Measurements from ENCODE around the gene SHISA7.

SHISA7 gene

DNA sequence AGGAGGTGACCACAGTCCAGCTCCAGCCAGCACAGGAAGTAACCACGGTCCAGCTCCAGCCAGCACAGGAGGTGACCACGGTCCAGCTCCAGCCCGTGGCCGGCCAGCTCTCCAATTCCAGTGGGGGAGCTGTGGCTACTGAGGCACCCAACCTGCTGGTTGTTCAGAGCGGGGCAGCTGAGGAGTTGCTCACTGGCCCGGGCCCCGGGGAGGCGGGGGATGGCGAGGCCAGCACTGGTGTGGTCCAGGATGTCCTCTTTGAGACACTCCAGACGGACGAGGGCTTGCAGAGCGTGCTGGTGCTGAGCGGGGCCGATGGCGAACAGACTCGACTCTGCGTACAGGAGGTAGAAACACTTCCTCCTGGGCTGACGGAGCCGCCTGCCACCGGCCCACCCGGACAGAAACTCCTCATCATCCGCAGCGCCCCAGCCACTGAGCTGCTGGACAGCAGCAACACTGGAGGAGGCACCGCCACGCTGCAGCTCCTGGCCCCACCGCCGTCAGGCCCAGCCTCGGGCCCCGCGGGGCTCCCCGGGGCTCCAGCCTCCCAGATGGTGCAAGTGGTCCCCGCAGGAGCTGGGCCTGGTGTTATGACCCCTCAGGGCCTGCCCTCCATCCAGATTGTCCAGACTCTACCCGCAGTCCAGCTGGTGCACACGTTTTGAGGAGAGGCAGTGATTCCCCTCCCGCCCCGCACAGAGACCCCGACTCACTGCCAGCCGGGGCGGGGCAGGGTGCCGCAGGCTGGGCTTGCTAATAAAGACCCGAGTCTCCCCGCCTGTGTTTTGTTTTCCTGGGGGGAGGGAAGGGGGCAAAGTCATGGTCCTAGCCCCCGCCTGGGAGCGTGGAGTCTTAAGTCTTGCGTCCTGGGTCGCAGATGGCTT lies 40.8 kb upstream of the SHISA7 start:
- no peak for TF ChIP-seq CTCF (IDR thresholded peaks at IDR 0.05; ENCODE audit: extremely low read depth, missing control alignments)
- peak; percentile 43 for DNase-seq (ENCODE audit: low spot score)

DNA sequence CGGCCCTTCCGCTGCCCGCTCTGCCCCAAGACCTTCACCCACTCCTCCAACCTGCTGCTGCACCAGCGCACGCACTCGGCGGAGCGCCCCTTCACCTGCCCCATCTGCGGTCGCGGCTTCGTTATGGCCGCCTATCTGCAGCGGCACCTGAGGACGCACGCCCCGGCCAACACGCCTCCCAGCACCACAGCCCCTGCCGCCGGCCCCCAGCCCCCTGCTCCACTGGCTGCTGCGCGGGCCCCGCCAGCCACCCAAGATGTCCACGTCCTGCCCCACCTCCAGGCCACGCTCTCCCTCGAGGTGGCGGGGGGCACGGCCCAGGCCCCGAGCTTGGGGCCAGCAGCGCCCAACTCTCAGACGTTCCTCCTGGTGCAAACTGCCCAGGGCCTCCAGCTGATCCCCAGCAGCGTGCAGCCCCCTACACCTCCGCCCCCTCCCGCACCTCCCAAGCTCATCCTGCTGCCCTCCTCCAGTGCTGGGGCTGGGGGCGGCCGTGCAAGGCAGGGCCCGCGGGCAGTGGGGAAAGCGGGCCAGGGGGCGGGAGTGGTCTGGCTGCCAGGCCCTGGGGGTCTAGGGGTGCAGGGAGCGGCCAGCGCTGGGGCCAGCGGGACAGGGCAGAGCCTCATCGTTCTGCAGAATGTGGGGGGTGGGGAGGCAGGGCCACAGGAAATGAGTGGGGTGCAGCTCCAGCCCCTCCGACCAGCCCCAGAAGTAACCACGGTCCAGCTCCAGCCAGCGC lies 40.0 kb upstream of the SHISA7 start:
- DNase-seq (ENCODE audit: low spot score) = no peak
- TF ChIP-seq CTCF (IDR thresholded peaks at IDR 0.05; ENCODE audit: extremely low read depth, missing control alignments) = no peak

- no peak for DNase-seq (ENCODE audit: low spot score)
- no peak for TF ChIP-seq CTCF (IDR thresholded peaks at IDR 0.05; ENCODE audit: extremely low read depth, missing control alignments)
Observed at GRCh38 chr19:55482156-55482961, 39.3 kb upstream of the SHISA7 start.

- no peak for DNase-seq (ENCODE audit: low spot score)
- TF ChIP-seq CTCF (IDR thresholded peaks at IDR 0.05; ENCODE audit: extremely low read depth, missing control alignments) = no peak
Observed at GRCh38 chr19:55481794-55482155, 38.7 kb upstream of the SHISA7 start.

- no peak for TF ChIP-seq CTCF (IDR thresholded peaks at IDR 0.05; ENCODE audit: extremely low read depth, missing control alignments)
- no peak for DNase-seq (ENCODE audit: low spot score)
Observed at GRCh38 chr19:55481148-55481793, 38.2 kb upstream of the SHISA7 start.

DNA sequence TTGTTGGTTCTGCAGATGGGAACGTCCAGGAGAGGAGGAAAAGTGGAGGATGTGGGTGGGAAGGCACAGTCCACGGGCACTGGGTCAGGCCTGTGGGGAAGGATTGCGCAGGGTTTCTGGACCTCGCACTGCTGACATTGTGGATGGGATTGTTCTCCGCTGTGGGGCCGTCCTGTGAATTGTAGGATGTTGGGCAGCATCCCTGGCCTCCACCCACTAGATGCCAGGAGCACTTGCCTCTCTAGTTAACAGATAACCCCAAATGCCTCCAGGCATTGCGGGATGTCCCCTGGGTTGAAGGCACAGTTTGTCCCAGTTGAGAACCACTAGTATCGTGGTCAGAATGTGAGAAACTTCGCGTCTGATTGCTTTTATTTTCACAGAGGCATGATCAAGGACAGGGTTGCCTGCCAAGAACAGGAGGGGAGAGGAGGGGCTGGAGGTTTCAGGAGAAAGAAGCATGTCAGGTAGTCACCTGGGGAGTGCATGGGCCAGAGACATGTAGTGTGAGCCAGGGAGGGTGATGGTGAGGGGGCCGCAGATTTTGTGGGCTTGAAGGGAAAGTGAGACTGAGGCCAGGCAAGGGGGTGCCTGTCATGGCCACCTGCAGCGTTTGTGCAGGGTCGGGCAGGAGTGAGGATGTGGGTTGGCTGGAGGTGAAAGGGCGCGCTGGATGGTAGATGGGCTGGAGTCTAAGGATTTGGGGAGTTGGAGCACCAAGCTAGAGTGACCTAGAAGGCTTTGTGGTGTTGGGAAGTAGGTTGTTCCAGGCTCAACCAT lies 36.5 kb upstream of the SHISA7 start:
- no peak for DNase-seq (ENCODE audit: low spot score)
- no peak for TF ChIP-seq CTCF (IDR thresholded peaks at IDR 0.05; ENCODE audit: extremely low read depth, missing control alignments)
